HUDEP-2 (cell line): ENCODE data around the gene KLKB1.

ENCODE experiments used
- DNase-seq, 76 experiments: peaks; one replicate each; lab custom pipeline; 2025; ENCODE audit not compliant: unreplicated experiment in 76 of 76; lab: John Stamatoyannopoulos, UW

Gene KLKB1

GRCh38 chr4:186227221-186227620, at the start of gene KLKB1:
Gene KLKB1 (plus strand): TSS chr4:186227507. CDS start chr4:186228196, 689 bp downstream.
- no peak for DNase-seq

GRCh38 chr4:186188107-186188506, 39.2 kb upstream of the KLKB1 start:
- no peak for DNase-seq

- DNase-seq = no peak
These were observed 37.7 kb upstream of the KLKB1 start for GRCh38 chr4:186189656-186190055.

DNA sequence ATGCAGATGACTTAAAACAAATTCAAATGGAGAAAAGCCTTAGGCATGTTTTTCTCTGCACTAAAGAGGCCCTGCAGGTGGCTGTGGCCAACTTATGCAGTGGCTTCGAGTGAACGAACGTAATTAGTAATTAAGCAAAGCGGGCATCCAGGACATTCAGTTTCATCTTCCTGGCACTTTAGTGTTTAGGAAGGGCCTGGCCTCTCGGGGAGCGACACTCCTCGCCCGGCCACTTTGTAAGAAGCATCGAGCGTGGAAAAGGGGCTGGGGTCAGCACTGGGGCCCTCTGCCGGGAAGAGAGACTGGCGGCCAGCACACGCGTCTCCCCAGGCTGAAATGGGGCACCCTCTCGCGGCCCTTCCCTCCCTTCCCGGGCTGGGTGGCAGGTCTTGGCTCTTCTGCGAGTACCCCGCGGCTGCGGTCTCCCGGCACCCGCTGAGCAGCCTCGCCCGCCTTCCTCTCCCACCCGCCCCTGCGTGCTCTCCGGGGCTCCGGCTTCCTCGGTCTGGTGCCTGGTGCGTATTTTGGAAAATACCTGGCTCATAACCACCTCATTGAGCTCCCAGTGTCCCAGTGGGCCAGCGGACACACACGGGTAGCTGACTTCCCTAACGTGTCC, 36.6 kb upstream of the KLKB1 start:
- DNase-seq = peak in 41 of 76 experiments; percentile 16 to 74 (median 40)

- peak in 72 of 76 experiments; percentile 23 to 81 (median 63) for DNase-seq
These were observed 35.9 kb upstream of the KLKB1 start, which contains the start of gene CYP4V2 for GRCh38 chr4:186191200-186192065. Gene CYP4V2 (plus strand): TSS chr4:186191567. CDS start chr4:186191824, 257 bp downstream.

- DNase-seq = peak in 32 of 76 experiments; percentile 3 to 58 (median 20)
These were observed 35.2 kb upstream of the KLKB1 start for GRCh38 chr4:186192066-186192612.

GRCh38 chr4:186193851-186194250, 33.5 kb upstream of the KLKB1 start:
- DNase-seq = no peak

DNA sequence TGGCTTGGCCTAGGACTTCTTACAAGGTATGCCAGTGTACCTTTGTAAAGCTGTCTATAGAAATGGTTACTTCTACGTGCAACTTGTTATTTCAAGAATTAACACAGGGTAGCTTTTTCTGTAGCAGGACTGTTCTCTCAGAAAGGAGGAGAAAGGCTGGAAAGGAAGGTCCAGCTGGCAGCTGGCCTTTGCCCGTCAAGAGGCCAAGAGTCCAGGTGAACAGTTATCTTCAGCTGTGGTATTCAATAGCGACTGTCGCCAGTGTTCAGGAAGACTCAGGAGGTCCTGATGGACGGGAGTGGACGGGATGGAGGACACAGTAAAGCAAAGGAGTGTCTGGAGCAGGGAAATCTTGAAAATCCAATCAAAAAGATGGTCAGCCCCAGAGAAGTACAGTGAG, 31.2 kb upstream of the KLKB1 start:
- DNase-seq = no peak

DNA sequence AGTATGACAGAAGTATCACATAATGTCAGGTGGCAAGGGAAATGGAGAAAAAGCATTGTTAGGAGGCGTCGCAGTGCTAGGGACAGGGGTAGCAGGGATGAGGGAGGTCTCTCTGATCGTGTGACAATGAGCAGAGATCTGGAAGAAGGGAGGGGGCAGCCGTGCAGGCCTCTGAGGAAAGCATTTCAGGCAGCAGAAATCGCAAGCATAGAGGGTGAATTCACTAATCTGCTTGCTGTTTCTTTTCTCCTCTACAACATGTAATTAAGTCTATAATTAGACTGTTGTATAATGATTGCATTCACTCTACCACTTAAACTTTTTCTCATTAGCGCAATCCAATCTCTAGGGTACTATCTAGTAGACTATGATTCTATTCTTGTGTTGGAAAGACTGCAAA, 26.8 kb upstream of the KLKB1 start:
- DNase-seq = no peak

DNA sequence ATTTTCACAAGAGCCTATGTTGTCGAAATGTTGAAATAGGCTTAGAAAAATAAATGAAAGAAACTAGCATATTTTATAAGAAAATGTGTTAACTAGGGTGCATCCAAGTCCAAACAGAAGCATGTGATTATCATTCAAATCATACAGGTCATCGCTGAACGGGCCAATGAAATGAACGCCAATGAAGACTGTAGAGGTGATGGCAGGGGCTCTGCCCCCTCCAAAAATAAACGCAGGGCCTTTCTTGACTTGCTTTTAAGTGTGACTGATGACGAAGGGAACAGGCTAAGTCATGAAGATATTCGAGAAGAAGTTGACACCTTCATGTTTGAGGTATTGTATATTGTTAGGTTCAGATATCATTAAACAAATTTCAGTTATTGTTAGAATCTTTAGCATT, 26.3 kb upstream of the KLKB1 start:
- no peak for DNase-seq

GRCh38 chr4:186201535-186202230, 25.6 kb upstream of the KLKB1 start:
- peak in 66 of 76 experiments; percentile 0 to 65 (median 30) for DNase-seq

GRCh38 chr4:186202490-186203140, 24.7 kb upstream of the KLKB1 start:
- no peak for DNase-seq

GRCh38 chr4:186203406-186203805, 23.9 kb upstream of the KLKB1 start:
- DNase-seq = no peak

GRCh38 chr4:186204103-186204559, 23.2 kb upstream of the KLKB1 start:
- DNase-seq = no peak

DNA sequence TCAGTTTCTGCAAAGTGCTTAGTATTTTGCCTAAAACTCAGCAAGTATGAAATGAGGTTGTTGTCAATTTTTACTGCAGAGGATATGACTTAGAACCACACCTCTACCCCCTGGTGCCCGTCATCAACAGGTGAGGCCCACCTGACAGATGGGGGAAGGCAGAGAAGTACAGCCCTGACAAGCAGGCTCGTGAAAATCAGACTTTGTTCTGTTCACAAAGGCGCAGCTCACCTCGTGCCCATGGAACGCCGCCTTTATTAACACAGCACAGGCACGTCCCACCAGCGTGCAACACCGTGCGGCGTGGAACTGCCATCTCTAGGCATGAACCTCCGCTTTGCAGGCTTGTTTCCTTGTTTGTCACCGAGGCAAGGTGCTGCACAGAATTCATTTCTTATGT, 22.6 kb upstream of the KLKB1 start:
- no peak for DNase-seq

- no peak for DNase-seq
These were observed 22.2 kb upstream of the KLKB1 start for GRCh38 chr4:186205156-186205555.

DNA sequence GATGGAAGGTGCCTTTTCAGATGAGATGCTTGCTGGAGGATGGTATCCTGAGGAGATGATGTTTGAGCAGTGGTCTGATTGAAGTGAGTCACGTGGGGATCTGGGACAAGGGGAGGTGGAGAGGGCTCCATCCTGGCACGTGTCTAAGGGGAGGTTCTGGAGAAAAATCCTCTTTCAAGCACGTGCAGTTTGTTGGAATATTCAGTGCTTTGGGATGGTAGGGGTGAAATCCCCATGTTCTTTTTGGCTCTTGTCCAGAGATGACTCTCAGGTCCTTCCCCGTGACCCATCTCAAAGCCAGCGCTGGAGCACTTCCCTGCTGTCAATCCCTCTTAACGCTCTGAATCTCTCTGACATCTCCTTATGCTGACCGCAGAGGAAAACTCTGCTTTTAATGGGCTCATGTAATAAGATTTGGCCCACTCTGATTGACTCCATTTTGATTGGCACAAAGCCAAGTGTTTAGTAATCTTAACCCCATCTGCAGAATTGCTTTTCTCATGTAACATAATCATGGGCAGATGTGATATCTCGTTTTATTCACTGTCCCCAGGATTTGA, 10.8 kb upstream of the KLKB1 start:
- no peak for DNase-seq

DNA sequence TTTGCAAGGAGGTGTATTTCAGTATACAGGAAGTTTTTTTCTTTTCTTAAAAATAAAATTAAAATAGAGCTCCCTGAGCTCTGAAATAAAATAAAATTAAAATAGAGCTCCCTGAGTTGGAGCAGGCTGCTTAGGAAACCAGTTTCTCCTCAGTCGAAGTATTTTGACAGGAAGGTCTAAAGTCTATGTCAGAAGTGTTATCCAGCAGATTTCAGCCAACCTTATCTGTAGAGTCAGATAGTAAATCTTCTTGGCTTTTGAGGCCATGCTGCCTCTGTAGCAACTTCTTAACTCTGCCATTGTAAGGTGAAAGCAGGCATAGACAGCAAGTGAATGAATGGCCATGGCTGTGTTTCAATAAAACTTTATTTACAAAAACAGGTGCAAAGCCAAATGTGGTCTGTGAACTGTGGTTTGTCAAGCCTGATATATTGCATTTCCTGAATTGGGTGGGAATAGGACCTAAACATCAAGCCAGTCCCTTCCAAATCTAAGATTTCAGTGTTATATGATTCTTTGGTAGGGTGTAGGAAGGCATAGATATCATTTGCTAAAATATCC, 9.5 kb upstream of the KLKB1 start:
- no peak for DNase-seq

DNA sequence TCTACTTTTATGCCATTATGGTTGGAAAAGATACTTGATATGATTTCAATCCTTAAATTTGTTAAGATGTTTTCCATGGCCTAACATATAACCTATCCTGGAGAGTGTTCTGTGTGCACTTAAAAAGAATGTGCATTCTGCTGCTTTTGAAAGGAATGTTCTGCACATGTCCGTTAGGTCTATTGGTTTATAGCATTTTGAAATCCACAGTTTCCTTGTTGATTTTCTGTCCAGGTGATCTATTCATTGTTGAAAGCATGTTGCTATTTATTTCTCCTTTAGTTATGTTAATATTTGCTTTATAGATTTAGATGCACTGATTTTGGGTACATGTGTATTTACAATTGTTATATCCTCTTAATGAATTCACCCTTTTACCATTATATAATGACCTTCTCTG, 5.7 kb upstream of the KLKB1 start:
- no peak for DNase-seq

DNA sequence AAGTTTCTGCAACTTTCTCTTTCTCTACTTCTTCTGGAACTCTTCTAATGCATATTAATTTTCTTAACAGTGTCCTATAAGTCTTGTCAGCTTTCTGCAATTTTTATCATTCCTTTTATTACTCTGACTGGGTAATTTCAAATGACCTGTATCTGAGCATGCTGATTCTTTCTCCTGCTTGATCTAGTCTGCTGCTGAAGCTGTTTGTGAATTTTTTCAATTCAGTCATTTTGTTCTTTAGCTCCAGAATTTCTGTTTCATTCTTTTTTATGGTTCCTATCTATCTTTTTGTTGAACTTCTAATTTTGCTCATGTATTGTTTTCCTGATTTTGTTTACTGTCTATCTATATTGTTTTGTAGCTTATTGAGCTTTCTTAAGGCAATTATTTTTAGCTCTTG, 1.5 kb upstream of the KLKB1 start:
- no peak for DNase-seq
